AG09309 (cell line): ENCODE results near the gene FRAS1.

Source experiments
- DNase-seq: peaks from one replicate; pipeline ENCODE4 v3.0.0-alpha.2; 2010; ENCODE audit warnings: low read depth
- H3K4me3 ChIP-seq: 2 replicates; pipeline ENCODE4 v1.5.1; 2011; ENCODE audit warnings: mild to moderate bottlenecking, low read depth, low read length, moderate library complexity; ENCODE audit not compliant: control insufficient read depth
- TF ChIP-seq, protein P1 (sequence below): IDR thresholded peaks from 2 replicates; pipeline ENCODE4 v1.5.1; 2011; ENCODE audit warnings: mild to moderate bottlenecking, low read depth, low read length, inconsistent platforms; ENCODE audit not compliant: insufficient read depth, control insufficient read depth; ENCODE audit errors: missing control alignments

The FRAS1 gene

DNA sequence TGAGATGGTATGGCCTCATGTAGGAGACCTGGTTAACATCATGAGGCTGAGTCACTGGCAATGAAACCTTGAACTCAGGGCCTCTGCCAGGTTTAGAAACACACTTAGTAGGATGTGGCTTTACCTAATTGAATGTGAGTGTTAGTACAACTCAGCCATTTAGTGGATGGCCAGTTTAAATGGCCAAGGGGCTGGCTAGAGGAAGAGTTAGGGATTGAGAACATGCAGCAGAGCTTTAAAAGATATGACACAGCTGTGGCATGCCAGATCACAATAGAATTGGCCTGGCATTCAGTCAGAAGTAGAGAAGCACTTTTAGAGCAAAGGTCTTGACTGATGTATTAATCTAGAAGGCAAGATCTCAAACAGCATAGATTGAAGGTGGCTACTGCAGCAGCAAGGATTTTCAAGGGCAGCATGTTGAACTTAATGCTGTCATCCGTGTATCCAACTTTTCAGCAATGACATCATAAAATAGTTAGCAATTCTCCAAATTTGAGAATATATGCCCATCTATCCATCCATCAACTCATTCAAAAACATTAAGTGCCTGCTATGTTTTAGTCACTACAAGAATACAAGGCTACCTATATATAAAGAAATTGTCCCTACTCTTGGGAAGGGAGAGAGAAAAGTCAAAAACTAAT is 170.4 kb downstream of the FRAS1 start:
- TF ChIP-seq, protein P1, sequence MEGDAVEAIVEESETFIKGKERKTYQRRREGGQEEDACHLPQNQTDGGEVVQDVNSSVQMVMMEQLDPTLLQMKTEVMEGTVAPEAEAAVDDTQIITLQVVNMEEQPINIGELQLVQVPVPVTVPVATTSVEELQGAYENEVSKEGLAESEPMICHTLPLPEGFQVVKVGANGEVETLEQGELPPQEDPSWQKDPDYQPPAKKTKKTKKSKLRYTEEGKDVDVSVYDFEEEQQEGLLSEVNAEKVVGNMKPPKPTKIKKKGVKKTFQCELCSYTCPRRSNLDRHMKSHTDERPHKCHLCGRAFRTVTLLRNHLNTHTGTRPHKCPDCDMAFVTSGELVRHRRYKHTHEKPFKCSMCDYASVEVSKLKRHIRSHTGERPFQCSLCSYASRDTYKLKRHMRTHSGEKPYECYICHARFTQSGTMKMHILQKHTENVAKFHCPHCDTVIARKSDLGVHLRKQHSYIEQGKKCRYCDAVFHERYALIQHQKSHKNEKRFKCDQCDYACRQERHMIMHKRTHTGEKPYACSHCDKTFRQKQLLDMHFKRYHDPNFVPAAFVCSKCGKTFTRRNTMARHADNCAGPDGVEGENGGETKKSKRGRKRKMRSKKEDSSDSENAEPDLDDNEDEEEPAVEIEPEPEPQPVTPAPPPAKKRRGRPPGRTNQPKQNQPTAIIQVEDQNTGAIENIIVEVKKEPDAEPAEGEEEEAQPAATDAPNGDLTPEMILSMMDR, result no peak
- H3K4me3 ChIP-seq, result no peak overlapping the region
- DNase-seq, result no peak

GRCh38 chr4:78235800-78236199 is 178.7 kb downstream of the FRAS1 start:
- DNase-seq, result no peak
- TF ChIP-seq, protein P1, result no peak
- H3K4me3 ChIP-seq, result no peak overlapping the region

DNA sequence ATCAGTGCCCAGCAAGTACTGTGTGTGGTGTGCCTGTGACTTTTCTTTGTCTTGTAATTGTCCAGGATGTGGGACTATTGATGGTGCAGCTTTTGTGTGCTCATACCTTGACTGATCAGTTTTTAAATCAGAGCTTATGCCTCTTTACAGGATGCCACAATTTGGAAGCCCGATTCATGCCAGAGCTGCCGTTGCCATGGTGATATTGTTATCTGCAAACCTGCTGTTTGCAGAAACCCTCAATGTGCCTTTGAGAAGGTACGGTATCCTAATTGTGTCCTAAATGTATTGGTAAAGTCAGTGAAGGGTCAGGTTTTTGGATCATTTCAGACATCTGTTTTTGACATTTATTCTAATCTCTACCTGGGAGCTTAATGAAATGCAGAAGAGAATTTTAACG is 180.2 kb downstream of the FRAS1 start:
- TF ChIP-seq, protein P1, result no peak
- DNase-seq, result no peak
- H3K4me3 ChIP-seq, result no peak overlapping the region

GRCh38 chr4:78242071-78242470 is 184.9 kb downstream of the FRAS1 start:
- TF ChIP-seq, protein P1, result no peak
- H3K4me3 ChIP-seq, result no peak overlapping the region
- DNase-seq, result no peak

- TF ChIP-seq, protein P1, result no peak
- H3K4me3 ChIP-seq, result no peak overlapping the region
- no peak for DNase-seq
Measured at GRCh38 chr4:78244705-78245485, 187.8 kb downstream of the FRAS1 start.

GRCh38 chr4:78247536-78248285 is 190.6 kb downstream of the FRAS1 start:
- TF ChIP-seq, protein P1, result no peak
- no peak for DNase-seq

More at GRCh38 chr4:78247536-78248285, 190.6 kb downstream of the FRAS1 start:
- H3K4me3 ChIP-seq, result no peak overlapping the region
